HG03442 (cell line): ENCODE data around the gene BRSK1.

Experiments used
- ATAC-seq: cut with Tn5 transposase; IDR thresholded peaks from one replicate; pipeline ENCODE4 v1.9.1; 2021; ENCODE audit warnings: mild to moderate bottlenecking, moderate library complexity; ENCODE audit not compliant: unreplicated experiment

The BRSK1 gene

GRCh38 chr19:55303477-55303876 is 19.7 kb downstream of the BRSK1 start:
- no peak for ATAC-seq

- ATAC-seq = no peak
Observed at GRCh38 chr19:55304279-55304978, 20.6 kb downstream of the BRSK1 start.

- no peak for ATAC-seq
Observed at GRCh38 chr19:55304980-55305379, 21.2 kb downstream of the BRSK1 start.

- no peak for ATAC-seq
Observed at GRCh38 chr19:55305491-55305890, 21.7 kb downstream of the BRSK1 start.

- ATAC-seq = no peak
Observed at GRCh38 chr19:55305983-55306562, 22.3 kb downstream of the BRSK1 start.

- no peak for ATAC-seq
Observed at GRCh38 chr19:55306712-55307111, 22.9 kb downstream of the BRSK1 start.

GRCh38 chr19:55308281-55308680 is 24.5 kb downstream of the BRSK1 start:
- no peak for ATAC-seq

GRCh38 chr19:55309448-55309847 is 25.7 kb downstream of the BRSK1 start:
- ATAC-seq = no peak

GRCh38 chr19:55310498-55310897 is 26.7 kb downstream of the BRSK1 start:
- no peak for ATAC-seq

- no peak for ATAC-seq
Observed at GRCh38 chr19:55311397-55311796, 27.6 kb downstream of the BRSK1 start.

- ATAC-seq = no peak
Observed at GRCh38 chr19:55311797-55312196, 28.0 kb downstream of the BRSK1 start.

- no peak for ATAC-seq
Observed at GRCh38 chr19:55312621-55313512, 29.1 kb downstream of the BRSK1 start.

GRCh38 chr19:55314396-55314795 is 30.6 kb downstream of the BRSK1 start:
- no peak for ATAC-seq

GRCh38 chr19:55315956-55316525 is 32.2 kb downstream of the BRSK1 start:
- no peak for ATAC-seq

- ATAC-seq = no peak
Observed at GRCh38 chr19:55316646-55317045, 32.8 kb downstream of the BRSK1 start.

GRCh38 chr19:55319785-55320184 is 36.0 kb downstream of the BRSK1 start:
- no peak for ATAC-seq

GRCh38 chr19:55320844-55321419 is 37.1 kb downstream of the BRSK1 start:
- no peak for ATAC-seq

- no peak for ATAC-seq
Observed at GRCh38 chr19:55321466-55322137, 37.8 kb downstream of the BRSK1 start.

- ATAC-seq = no peak
Observed at GRCh38 chr19:55322204-55322885, 38.5 kb downstream of the BRSK1 start.

GRCh38 chr19:55324662-55325061 is 40.9 kb downstream of the BRSK1 start:
- ATAC-seq = no peak
